WERI-Rb-1 (cell line): Measurements from ENCODE around the gene PROKR1.

Experiments
- DNase-seq: peaks from one replicate; pipeline ENCODE4 v3.0.0-alpha.2; 2020
- H3K27ac ChIP-seq: fragments of 250-450 bp; sonication (Bioruptor Pico); 2 replicates; pipeline ENCODE4 v1.5.1; 2020; ENCODE audit warnings: mild to moderate bottlenecking, moderate library complexity
- H3K27me3 ChIP-seq: fragments of 250-450 bp; sonication (Bioruptor Pico); 2 replicates; pipeline ENCODE4 v1.5.1; 2021; ENCODE audit warnings: mild to moderate bottlenecking, low read depth, moderate library complexity; ENCODE audit not compliant: insufficient read depth, severe bottlenecking
- H3K36me3 ChIP-seq: fragments of 250-450 bp; sonication (Bioruptor Pico); 2 replicates; pipeline ENCODE4 v1.5.1; 2020; ENCODE audit warnings: mild to moderate bottlenecking, moderate library complexity
- H3K4me3 ChIP-seq: 2 replicates; pipeline ENCODE4 v1.5.1; 2011; ENCODE audit warnings: low read depth, mild to moderate bottlenecking, control low read depth, low read length
- H3K9me3 ChIP-seq: fragments of 250-450 bp; sonication (Bioruptor Pico); 2 replicates; pipeline ENCODE4 v1.5.1; 2021; ENCODE audit warnings: mild to moderate bottlenecking, moderate library complexity; ENCODE audit not compliant: severe bottlenecking
- TF ChIP-seq, protein P1 (sequence below): IDR thresholded peaks from 2 replicates; pipeline ENCODE4 v1.5.1; 2011; ENCODE audit warnings: low read depth, mild to moderate bottlenecking, control low read depth, inconsistent platforms, low read length

The PROKR1 gene

DNA sequence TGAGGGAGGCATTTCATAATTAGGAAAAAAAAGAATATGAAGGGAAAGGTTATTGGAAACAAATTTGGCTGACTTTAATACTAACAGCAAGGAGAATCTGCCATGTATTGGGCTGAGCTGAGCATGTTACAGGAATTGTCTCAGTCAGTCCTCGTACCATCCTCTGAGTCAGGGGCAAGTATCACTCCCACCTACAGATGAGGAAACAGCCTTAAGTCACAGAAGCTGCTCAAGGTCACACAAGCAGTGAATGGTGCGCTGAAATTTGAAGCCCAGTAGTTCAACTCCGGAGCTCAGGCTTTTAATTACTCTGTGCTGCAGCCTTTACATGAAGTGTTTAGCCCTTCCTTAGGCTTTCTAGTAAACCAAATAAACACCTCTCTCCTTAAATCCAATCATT is 17.3 kb downstream of the PROKR1 start:
- no peaks in the 10 kb centered on the region for H3K9me3 ChIP-seq
- H3K36me3 ChIP-seq = no peaks in the 10 kb centered on the region
- H3K27ac ChIP-seq = no peak overlapping the region
- H3K4me3 ChIP-seq = no peak overlapping the region
- TF ChIP-seq, protein P1, sequence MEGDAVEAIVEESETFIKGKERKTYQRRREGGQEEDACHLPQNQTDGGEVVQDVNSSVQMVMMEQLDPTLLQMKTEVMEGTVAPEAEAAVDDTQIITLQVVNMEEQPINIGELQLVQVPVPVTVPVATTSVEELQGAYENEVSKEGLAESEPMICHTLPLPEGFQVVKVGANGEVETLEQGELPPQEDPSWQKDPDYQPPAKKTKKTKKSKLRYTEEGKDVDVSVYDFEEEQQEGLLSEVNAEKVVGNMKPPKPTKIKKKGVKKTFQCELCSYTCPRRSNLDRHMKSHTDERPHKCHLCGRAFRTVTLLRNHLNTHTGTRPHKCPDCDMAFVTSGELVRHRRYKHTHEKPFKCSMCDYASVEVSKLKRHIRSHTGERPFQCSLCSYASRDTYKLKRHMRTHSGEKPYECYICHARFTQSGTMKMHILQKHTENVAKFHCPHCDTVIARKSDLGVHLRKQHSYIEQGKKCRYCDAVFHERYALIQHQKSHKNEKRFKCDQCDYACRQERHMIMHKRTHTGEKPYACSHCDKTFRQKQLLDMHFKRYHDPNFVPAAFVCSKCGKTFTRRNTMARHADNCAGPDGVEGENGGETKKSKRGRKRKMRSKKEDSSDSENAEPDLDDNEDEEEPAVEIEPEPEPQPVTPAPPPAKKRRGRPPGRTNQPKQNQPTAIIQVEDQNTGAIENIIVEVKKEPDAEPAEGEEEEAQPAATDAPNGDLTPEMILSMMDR = no peak
- H3K27me3 ChIP-seq = no peaks in the 10 kb centered on the region
- DNase-seq = no peak

DNA sequence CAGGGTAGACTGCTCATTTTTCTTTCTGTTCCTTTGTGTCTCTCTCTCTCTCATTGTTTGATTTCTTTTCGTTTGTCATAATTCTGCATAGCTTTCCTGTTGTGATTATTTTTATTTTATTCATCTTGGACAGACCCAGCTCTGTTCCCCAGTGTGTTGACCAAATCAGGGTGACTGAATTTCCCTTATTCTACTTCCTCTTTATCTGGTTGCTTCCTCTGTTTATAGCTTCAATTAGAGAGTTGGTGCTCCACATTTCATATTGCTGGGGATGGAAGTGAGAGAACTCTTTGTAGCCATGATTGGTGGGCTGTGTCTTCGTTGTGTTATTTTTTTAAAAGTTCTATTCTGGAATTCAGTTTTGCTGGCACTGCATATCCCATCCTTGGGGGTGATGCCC is 19.1 kb downstream of the PROKR1 start:
- H3K27me3 ChIP-seq = no peaks in the 10 kb centered on the region
- TF ChIP-seq, protein P1 = no peak
- H3K36me3 ChIP-seq = no peaks in the 10 kb centered on the region
- no peak overlapping the region for H3K4me3 ChIP-seq
- H3K9me3 ChIP-seq = no peaks in the 10 kb centered on the region
- H3K27ac ChIP-seq = no peak overlapping the region
- DNase-seq = no peak

- no peaks in the 10 kb centered on the region for H3K27me3 ChIP-seq
- H3K27ac ChIP-seq = no peak overlapping the region
- H3K36me3 ChIP-seq = no peaks in the 10 kb centered on the region
- TF ChIP-seq, protein P1 = no peak
- DNase-seq = no peak
- H3K9me3 ChIP-seq = no peaks in the 10 kb centered on the region
- no peak overlapping the region for H3K4me3 ChIP-seq
Measured at GRCh38 chr2:68663371-68664156, 20.2 kb downstream of the PROKR1 start.

DNA sequence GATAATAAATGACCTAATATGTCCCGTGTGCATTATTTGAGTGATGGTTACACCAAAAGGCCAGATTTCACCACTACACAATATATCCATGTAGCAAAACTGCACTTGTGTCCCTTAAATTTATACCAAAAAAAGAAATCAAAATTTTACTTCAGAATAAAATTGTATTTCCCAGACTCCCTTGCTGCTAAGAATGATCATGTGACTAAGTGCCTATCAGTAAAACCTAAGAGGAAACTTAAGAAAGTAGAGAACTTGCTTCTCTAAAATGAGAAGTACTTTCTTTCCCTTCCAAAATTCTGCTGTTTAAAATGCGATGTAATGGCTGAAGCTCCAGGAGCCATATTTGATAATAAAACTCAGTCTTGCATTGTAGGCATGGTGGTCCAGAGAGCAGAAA is 24.0 kb downstream of the PROKR1 start:
- no peak for DNase-seq
- H3K9me3 ChIP-seq = no peaks in the 10 kb centered on the region

DNA sequence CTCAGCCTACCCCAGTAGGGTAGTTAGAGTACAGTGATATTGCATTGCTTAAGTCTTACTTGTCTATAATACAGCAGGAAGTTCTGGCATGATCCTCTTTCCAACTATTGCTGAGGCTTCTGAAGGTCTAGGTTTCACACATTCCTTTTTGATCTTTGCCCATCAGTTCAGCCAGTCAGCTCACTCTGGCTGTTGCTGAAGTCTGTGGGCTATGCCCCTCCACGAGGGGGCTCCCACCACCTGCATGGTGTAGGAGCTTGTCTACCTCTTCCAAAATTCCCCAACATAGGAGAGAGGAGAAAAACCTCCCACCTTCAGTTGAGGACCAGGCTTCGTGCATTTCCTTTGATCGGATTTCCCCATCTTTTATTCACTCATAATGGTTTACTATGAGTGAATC is 26.3 kb downstream of the PROKR1 start:
- Histone ChIP-seq H3K36me3 (no peaks in the 10 kb centered on the region), H3K9me3 (no peaks in the 10 kb centered on the region), H3K4me3 (no peak overlapping the region), H3K27me3 (no peaks in the 10 kb centered on the region), H3K27ac (no peak overlapping the region)
- DNase-seq = no peak
- TF ChIP-seq, protein P1 = no peak

More for the DNA sequence above, 24.0 kb downstream of the PROKR1 start:
- no peaks in the 10 kb centered on the region for H3K27me3 ChIP-seq
- no peak overlapping the region for H3K27ac ChIP-seq
- H3K4me3 ChIP-seq = no peak overlapping the region
- no peaks in the 10 kb centered on the region for H3K36me3 ChIP-seq
- TF ChIP-seq, protein P1 = no peak

DNA sequence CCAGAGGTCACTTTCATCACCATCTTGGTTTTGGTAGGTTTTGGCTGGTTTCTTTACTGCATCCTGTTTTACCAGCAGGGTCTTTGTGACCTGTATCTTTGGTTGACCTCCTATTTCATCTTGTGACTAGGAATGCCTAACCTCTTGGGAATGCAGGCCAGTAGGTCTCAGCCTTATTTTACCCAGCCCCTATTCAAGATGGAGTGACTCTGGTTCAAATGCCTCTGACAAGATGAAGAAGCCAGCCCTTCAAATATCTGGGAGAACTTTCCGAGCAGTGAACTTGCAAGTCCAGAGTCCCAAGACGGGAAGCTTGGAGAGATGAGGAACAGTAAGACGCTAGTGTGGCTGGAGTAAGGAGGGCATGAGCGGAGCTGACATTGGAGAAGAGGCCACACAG is 28.6 kb downstream of the PROKR1 start:
- H3K4me3 ChIP-seq = no peak overlapping the region
- H3K27me3 ChIP-seq = no peaks in the 10 kb centered on the region
- TF ChIP-seq, protein P1 = no peak
- no peak overlapping the region for H3K27ac ChIP-seq
- H3K36me3 ChIP-seq = no peaks in the 10 kb centered on the region
- DNase-seq = no peak
- peaks cover 4% of the 10 kb centered on the region for H3K9me3 ChIP-seq
